Neural progenitor cell (in vitro differentiated cells): Measurements from ENCODE around the gene HEXD. TPM values are rescaled to one million over a fixed set of nuclear protein-coding genes. Genes with fewer than 3 reads are reported as not detected.
"Not testable (repeated sequence)": the region's sequence is repeated elsewhere in the genome, so short reads cannot be mapped to it uniquely, and the experiment has no call there.

Source experiments
- DNase-seq: peaks from one replicate; pipeline ENCODE4 v3.0.0-alpha.2; 2016; ENCODE audit warnings: low spot score
- H2AFZ ChIP-seq: fragments of 200-600 bp; sonication (generic); replicated peaks from 2 replicates; pipeline ENCODE4 v1.6.1; 2016; ENCODE audit warnings: antibody characterized with exemption
- H3F3A ChIP-seq: fragments of 200-600 bp; sonication (generic); 2 replicates; pipeline ENCODE4 v1.6.1; 2016; ENCODE audit warnings: antibody characterized with exemption, low read depth
- H3K27ac ChIP-seq: fragments of 200-600 bp; sonication (generic); 2 replicates; pipeline ENCODE4 v1.5.1; 2016; ENCODE audit warnings: mild to moderate bottlenecking
- H3K27me3 ChIP-seq: fragments of 200-600 bp; sonication (generic); 2 replicates; pipeline ENCODE4 v1.6.1; 2016; ENCODE audit warnings: mild to moderate bottlenecking, moderate library complexity
- H3K36me3 ChIP-seq: fragments of 200-600 bp; sonication (generic); 2 replicates; pipeline ENCODE4 v1.5.1; 2016
- H3K4me1 ChIP-seq: fragments of 200-600 bp; sonication (generic); 2 replicates; pipeline ENCODE4 v1.6.1; 2016; ENCODE audit warnings: mixed run types
- H3K4me2 ChIP-seq: fragments of 200-600 bp; sonication (generic); 2 replicates; pipeline ENCODE4 v1.6.1; 2016
- H3K4me3 ChIP-seq: fragments of 200-600 bp; sonication (generic); 2 replicates; pipeline ENCODE4 v1.5.1; 2016
- H3K79me2 ChIP-seq: fragments of 200-600 bp; sonication (generic); 2 replicates; pipeline ENCODE4 v1.6.1; 2016; ENCODE audit warnings: low read depth
- H3K9ac ChIP-seq: fragments of 200-600 bp; sonication (generic); 2 replicates; pipeline ENCODE4 v1.6.1; 2016
- H3K9me3 ChIP-seq: fragments of 200-600 bp; sonication (generic); 2 replicates; pipeline ENCODE4 v1.5.1; 2016; ENCODE audit warnings: low read depth
- H4K20me1 ChIP-seq: fragments of 200-600 bp; sonication (generic); 2 replicates; pipeline ENCODE4 v1.6.1; 2016; ENCODE audit warnings: low read depth
- H3K27ac Mint-ChIP-seq: 3 replicates; pipeline ENCODE4 v1.8.0; 2021; ENCODE audit warnings: mixed read lengths
- H3K27me3 Mint-ChIP-seq: 2 replicates; pipeline ENCODE4 v1.8.0; 2022; ENCODE audit warnings: low read depth, mild to moderate bottlenecking, inconsistent platforms, moderate library complexity, mixed read lengths; ENCODE audit not compliant: insufficient read depth
- H3K36me3 Mint-ChIP-seq: 3 replicates; pipeline ENCODE4 v1.8.0; 2021; ENCODE audit warnings: mixed read lengths
- H3K4me1 Mint-ChIP-seq: 3 replicates; pipeline ENCODE4 v1.8.0; 2021; ENCODE audit warnings: mixed read lengths
- H3K4me3 Mint-ChIP-seq: 3 replicates; pipeline ENCODE4 v1.8.0; 2021; ENCODE audit warnings: mild to moderate bottlenecking, moderate library complexity, mixed read lengths
- H3K9me3 Mint-ChIP-seq: 3 replicates; pipeline ENCODE4 v1.8.0; 2020; ENCODE audit warnings: mixed read lengths
- CTCF ChIP-seq: fragments of 200-600 bp; sonication (generic); IDR thresholded peaks from 2 replicates; pipeline ENCODE4 v1.5.1; 2017; ENCODE audit warnings: antibody characterized with exemption, mild to moderate bottlenecking
- EZH2 ChIP-seq: fragments of 200-600 bp; sonication (generic); IDR thresholded peaks from 2 replicates; pipeline ENCODE4 v1.6.1; 2017; ENCODE audit warnings: antibody characterized with exemption, mild to moderate bottlenecking, moderate library complexity
- EZH2phosphoT487 ChIP-seq: fragments of 200-600 bp; sonication (generic); IDR thresholded peaks from 2 replicates; pipeline ENCODE4 v1.6.1; 2017; ENCODE audit warnings: antibody characterized with exemption
- total RNA-seq: library from RNA; depleted of rRNA; stranded (reverse); fragments of >200 nt; gene quantifications from 2 replicates; pipeline ENCODE4 v1.2.3, GENCODE V29; 2015; ENCODE audit warnings: low replicate concordance

Gene HEXD
- total RNA-seq, 1 donor from 2014 or later: 22.3 TPM

GRCh38 chr17:82380860-82381702, 37.1 kb upstream of the HEXD start:
- Histone ChIP-seq H3K79me2 (no peaks in the 10 kb centered on the region), H4K20me1 (no peaks in the 10 kb centered on the region), H2AFZ (no peak overlapping the region), H3K4me2 (no peak overlapping the region), H3K9ac (no peak overlapping the region), H3K9me3 (no peaks in the 10 kb centered on the region), H3K27me3 (no peaks in the 10 kb centered on the region), H3K36me3 (no peaks in the 10 kb centered on the region), H3K4me3 (no peak overlapping the region), H3K27ac (no peak overlapping the region), H3F3A (peaks cover 10% of the 10 kb centered on the region), H3K4me1 (peaks cover 16% of the 10 kb centered on the region)
- H3K27ac Mint-ChIP-seq: no peak overlapping the region
- peaks cover 6% of the 10 kb centered on the region for H3K27me3 Mint-ChIP-seq
- peaks cover 31% of the 10 kb centered on the region for H3K4me1 Mint-ChIP-seq
- no peak for DNase-seq
- TF ChIP-seq EZH2 (no peak), EZH2phosphoT487 (no peak), CTCF (no peak)
- no peaks in the 10 kb centered on the region for H3K36me3 Mint-ChIP-seq
- H3K4me3 Mint-ChIP-seq: no peak overlapping the region
- no peaks in the 10 kb centered on the region for H3K9me3 Mint-ChIP-seq

- DNase-seq, H3K36me3 Mint-ChIP-seq, H4K20me1 ChIP-seq, H3K4me2 ChIP-seq, H3K9me3 ChIP-seq, H3K27ac Mint-ChIP-seq, H3K4me3 Mint-ChIP-seq, H3F3A ChIP-seq, H3K4me3 ChIP-seq, H3K9ac ChIP-seq, H3K36me3 ChIP-seq, H3K27me3 Mint-ChIP-seq, H3K9me3 Mint-ChIP-seq, H3K79me2 ChIP-seq, H2AFZ ChIP-seq, H3K27ac ChIP-seq, H3K27me3 ChIP-seq: not testable (repeated sequence)
- peaks cover 16% of the 10 kb centered on the region for H3K4me1 ChIP-seq
- peaks cover 30% of the 10 kb centered on the region for H3K4me1 Mint-ChIP-seq
These were observed 36.5 kb upstream of the HEXD start for GRCh38 chr17:82381703-82382009.

GRCh38 chr17:82382220-82382932, 35.8 kb upstream of the HEXD start:
- not testable (repeated sequence) for H2AFZ ChIP-seq, H3F3A ChIP-seq, DNase-seq

GRCh38 chr17:82382933-82383255, 35.3 kb upstream of the HEXD start:
- Mint-ChIP-seq H3K4me3 (no peak overlapping the region), H3K27me3 (peaks cover 13% of the 10 kb centered on the region), H3K9me3 (no peaks in the 10 kb centered on the region), H3K27ac (no peak overlapping the region), H3K36me3 (no peaks in the 10 kb centered on the region), H3K4me1 (peaks cover 28% of the 10 kb centered on the region)
- no peak for TF ChIP-seq CTCF
- no peak for TF ChIP-seq EZH2
- no peak for TF ChIP-seq EZH2phosphoT487
- H3F3A ChIP-seq: peaks cover 10% of the 10 kb centered on the region
- no peaks in the 10 kb centered on the region for H3K27me3 ChIP-seq
- DNase-seq: no peak
- peaks cover 16% of the 10 kb centered on the region for H3K4me1 ChIP-seq
- no peak overlapping the region for H3K4me3 ChIP-seq
- H3K27ac ChIP-seq: no peak overlapping the region
- H4K20me1 ChIP-seq: no peaks in the 10 kb centered on the region
- H3K9ac ChIP-seq: no peak overlapping the region
- H3K36me3 ChIP-seq: no peaks in the 10 kb centered on the region
- H3K4me2 ChIP-seq: no peak overlapping the region
- H3K79me2 ChIP-seq: no peaks in the 10 kb centered on the region
- no peak overlapping the region for H2AFZ ChIP-seq
- H3K9me3 ChIP-seq: no peaks in the 10 kb centered on the region

More at GRCh38 chr17:82382220-82382932, 35.8 kb upstream of the HEXD start:
- not testable (repeated sequence) for H3K27ac ChIP-seq, H3K9me3 ChIP-seq, H3K36me3 Mint-ChIP-seq, H3K4me3 ChIP-seq, H3K4me3 Mint-ChIP-seq, H3K79me2 ChIP-seq, H3K4me2 ChIP-seq, H4K20me1 ChIP-seq, H3K9me3 Mint-ChIP-seq, H3K9ac ChIP-seq, H3K27ac Mint-ChIP-seq, H3K27me3 Mint-ChIP-seq, H3K27me3 ChIP-seq, H3K36me3 ChIP-seq
- peaks cover 16% of the 10 kb centered on the region for H3K4me1 ChIP-seq
- H3K4me1 Mint-ChIP-seq: peaks cover 27% of the 10 kb centered on the region
